PC-3 (cell line): ENCODE data around the gene ETV5.

Experiments used
- EZH2 ChIP-seq: fragments of 300-600 bp; sonication (generic); IDR thresholded peaks from one replicate; pipeline ENCODE4 v1.6.1; 2017; ENCODE audit warnings: antibody characterized with exemption, mild to moderate bottlenecking, low read length; ENCODE audit not compliant: unreplicated experiment
- EZH2phosphoT487 ChIP-seq: fragments of 300-600 bp; sonication (generic); IDR thresholded peaks from 2 replicates; pipeline ENCODE4 v1.6.1; 2018; ENCODE audit warnings: mild to moderate bottlenecking, antibody characterized with exemption, low read length, borderline replicate concordance
- TF ChIP-seq, protein P1 (sequence below): fragments of 300-600 bp; sonication (generic); conservative IDR thresholded peaks from 2 replicates; pipeline ENCODE4 v1.5.1; 2017; ENCODE audit warnings: antibody characterized with exemption, low read depth, mild to moderate bottlenecking, low read length

DNA sequence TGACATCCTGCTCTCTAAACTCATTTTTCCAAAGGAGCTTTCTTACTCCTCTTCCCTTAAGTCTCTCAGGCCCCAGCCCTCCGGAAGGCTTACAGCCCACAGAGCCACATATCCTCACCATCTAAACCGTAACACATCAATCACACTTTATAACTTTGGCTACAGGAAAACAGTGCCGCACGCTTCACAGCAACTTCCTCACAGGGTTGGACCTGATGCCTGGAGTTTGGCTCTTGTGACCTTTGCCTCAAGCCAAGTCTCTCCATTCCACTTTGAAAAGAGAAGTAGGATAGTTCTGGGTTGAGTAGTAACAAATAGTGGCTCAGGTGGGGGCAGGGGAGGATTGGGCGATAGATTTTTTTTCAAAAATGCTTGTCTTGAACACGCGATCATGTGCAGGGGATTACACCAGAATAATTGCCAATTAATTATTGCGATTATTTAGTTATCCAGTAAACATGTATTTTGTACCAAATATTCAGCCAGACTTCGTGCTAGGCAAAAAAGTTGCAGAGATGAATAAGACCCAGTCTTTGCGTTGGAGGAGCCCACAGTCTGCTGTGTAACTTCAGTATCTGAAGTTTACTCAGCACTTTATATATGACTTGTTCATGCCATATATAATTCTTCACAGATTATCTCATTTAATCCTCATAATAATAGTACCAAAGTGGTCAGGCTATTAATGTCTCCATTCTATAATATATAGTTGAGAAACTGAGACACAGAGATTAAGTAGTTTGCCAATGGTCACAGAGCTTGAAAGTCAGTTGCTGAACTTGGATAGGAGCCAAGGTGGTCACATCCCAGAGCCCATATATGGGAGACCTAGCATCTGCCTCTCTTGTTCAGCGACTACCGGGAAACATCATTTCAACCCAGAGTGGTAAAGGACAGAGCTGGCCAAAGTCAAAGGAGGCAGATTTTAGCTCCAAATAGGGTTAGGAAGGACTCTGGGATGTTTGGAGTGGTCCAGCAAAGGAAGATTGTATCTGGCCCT is 2.4 kb upstream of the ETV5 start:
- TF ChIP-seq, protein P1, sequence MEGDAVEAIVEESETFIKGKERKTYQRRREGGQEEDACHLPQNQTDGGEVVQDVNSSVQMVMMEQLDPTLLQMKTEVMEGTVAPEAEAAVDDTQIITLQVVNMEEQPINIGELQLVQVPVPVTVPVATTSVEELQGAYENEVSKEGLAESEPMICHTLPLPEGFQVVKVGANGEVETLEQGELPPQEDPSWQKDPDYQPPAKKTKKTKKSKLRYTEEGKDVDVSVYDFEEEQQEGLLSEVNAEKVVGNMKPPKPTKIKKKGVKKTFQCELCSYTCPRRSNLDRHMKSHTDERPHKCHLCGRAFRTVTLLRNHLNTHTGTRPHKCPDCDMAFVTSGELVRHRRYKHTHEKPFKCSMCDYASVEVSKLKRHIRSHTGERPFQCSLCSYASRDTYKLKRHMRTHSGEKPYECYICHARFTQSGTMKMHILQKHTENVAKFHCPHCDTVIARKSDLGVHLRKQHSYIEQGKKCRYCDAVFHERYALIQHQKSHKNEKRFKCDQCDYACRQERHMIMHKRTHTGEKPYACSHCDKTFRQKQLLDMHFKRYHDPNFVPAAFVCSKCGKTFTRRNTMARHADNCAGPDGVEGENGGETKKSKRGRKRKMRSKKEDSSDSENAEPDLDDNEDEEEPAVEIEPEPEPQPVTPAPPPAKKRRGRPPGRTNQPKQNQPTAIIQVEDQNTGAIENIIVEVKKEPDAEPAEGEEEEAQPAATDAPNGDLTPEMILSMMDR: no peak
- TF ChIP-seq EZH2 (no peak), EZH2phosphoT487 (no peak)
